Non-pigmented ciliary epithelial cell (primary cell): ENCODE data around the gene RPRD2.
"Not testable (repeated sequence)": the region's sequence is repeated elsewhere in the genome, so short reads cannot be mapped to it uniquely, and the experiment has no call there.

ENCODE experiments used
- DNase-seq: peaks from one replicate; pipeline ENCODE4 v3.0.0-alpha.2; 2010; ENCODE audit warnings: low read depth

The RPRD2 gene

DNA sequence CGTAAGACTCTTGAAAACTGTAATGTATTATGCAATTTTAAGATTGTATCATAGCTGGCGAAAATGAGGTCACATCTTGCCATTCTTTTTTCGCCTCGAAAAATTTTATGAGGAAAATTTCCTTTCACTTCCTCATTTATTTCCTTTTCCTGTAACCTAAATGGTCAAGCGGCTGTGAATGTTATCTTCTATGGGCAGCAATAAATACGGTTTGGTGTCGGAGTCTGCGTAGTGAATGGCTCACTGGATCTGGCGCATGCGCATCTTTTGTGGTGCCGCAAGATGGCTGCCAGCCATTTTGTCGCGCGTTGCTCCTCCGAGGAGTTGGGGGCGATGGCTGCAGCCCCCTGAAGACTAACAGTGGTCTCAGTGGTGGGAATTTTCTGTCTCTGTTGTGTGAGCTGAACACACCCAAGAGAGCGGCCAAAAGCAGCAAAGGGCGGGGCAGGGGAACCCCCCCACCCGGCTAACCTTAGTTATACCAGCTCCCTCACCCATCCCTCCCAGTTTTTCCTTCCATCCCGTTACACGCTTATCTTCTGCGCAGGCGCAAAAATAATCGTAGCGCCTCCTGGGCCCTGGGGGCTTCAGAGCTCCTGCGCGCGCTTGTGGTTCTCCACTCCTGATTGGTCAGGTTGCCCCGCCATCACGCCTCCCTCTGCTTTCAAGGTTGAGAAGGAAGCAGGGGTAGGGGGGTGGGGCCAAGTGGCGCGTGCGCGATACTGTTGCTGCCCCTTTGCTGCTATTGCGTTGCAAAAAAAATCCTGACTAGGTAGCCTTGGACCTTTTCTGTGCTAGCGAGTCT is at the start of gene RPRD2:
TSS of gene RPRD2 (plus strand) at position 722 of the 805 bp plus-strand sequence. CDS start 568 bp downstream, outside the sequence.
- peak; percentile 98 for DNase-seq

DNA sequence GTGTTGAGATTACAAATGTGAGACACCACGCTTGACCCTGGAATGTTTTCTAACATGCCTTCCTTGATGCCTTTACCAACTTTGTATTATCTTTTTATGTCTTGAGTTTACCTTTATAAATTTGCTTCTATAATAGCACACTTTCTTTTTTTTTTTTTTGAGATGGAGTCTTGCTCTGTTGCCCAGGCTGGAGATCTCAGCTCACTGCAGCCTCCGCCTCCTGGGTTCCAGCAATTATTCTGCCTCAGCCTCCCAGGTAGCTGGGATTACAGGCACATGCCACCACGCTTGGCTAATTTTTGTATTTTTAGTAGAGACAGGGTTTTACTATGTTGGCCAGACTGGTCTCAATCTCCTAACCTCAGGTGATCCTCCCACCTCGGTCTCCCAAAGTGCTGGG is 49.3 kb upstream of the RPRD2 start:
- DNase-seq: not testable (repeated sequence)

DNA sequence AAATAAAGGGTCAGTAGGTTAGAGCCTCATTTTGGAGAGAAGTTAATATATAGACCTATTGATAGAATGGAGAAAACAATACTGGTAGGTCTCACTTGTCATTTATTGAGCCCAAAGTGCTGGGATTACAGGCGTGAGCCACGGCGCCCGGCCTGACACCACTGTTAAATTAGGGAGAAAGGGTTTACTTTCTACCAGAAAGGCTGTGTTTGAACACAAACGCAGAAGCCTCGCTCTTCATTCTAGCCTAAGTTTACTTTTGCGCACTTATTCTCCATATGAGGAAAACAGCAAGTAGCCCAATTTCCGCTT is 43.3 kb upstream of the RPRD2 start:
- DNase-seq: no peak

DNA sequence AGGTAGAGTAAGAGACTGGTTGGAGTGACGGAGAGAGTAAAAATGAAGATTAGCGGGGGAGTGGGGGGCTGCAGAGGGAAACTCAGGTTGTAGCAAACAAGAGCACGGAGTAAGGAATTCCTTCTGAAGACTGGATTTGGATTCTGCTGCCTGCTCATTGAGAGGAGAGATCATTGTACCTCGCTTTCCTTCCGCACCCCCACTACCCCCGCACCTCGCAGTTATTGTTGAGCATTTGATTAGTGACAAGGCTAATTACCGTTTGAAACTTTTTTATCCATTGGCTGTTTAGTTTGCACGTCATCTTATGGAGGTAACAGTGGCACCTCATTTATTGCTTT is 42.2 kb upstream of the RPRD2 start:
- no peak for DNase-seq

DNA sequence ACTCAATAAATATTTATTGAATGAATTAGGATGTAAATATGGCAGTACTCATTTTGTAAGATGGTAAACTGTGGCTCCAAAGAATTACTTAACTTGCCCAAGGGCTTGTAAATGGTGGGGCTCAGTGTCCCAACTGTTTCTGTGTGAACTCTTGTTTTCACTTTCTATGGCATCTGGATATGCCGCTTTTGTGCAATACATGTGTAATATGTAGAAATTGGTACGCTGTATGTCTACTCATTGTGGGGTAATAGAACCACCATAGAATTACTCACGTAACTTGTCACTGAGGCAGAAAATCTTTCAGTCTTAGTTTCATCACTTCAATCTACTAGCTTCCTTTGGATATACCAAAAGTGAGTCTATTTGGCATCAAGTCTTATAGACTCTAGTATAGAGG is 41.6 kb upstream of the RPRD2 start:
- no peak for DNase-seq

DNA sequence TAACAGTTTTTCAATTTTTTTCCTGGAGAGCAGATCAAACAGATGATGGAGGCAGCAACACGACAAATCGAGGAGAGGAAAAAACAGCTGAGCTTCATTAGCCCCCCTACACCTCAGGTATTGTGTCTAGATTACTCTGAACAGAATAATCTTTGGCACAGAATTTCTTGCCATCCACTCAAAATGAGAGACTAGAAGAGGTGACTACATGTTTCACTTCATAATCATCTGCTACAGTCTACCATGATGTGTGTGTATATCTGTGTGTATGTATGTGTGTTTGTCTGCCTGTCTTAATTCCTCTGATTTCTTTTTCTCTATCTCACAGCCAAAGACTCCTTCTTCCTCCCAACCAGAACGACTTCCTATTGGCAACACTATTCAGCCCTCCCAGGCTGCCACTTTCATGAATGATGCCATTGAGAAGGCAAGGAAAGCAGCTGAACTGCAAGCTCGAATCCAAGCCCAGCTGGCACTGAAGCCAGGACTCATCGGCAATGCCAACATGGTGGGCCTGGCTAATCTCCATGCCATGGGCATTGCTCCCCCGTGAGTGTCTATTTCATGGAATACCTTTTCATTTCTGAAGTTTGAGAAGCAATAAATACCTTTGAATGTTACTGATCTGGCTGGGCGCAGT is 31.2 kb upstream of the RPRD2 start:
- no peak for DNase-seq

DNA sequence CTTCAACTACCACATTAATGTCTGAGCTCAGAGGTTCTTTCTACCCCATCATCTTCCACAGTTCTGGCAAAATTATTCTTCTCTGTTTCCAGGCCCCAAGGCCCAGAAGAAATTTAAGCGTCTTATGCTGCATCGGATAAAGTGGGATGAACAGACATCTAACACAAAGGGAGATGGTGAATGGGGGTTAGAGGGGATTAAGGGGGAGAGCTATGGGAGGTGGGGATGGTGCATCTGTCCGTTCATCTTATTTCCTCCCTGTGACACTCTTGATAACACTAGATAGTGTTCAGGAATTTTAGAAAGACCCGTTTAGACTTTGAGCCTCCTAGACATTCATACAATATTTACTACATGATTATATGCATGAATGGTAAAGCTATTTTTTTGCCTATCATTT is 17.6 kb upstream of the RPRD2 start:
- no peak for DNase-seq

DNA sequence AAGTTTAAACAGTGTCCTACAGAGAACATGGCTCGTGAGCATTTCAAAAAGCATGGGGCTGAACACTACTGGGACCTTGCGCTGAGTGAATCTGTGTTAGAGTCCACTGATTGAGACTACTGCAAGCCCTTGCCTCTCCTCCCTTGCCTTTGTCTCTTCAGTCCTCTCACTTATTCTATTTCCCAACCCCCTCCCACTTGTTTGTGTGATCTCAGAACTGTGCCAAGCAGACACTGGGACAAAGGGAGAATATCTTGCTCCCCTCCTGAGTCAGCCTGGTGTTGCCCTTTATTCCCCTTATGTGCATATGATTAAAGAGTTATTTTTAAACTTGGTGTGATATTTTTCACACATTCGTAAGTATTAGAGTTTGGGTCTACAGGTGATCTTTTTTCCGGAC is 11.1 kb upstream of the RPRD2 start:
- no peak for DNase-seq

DNA sequence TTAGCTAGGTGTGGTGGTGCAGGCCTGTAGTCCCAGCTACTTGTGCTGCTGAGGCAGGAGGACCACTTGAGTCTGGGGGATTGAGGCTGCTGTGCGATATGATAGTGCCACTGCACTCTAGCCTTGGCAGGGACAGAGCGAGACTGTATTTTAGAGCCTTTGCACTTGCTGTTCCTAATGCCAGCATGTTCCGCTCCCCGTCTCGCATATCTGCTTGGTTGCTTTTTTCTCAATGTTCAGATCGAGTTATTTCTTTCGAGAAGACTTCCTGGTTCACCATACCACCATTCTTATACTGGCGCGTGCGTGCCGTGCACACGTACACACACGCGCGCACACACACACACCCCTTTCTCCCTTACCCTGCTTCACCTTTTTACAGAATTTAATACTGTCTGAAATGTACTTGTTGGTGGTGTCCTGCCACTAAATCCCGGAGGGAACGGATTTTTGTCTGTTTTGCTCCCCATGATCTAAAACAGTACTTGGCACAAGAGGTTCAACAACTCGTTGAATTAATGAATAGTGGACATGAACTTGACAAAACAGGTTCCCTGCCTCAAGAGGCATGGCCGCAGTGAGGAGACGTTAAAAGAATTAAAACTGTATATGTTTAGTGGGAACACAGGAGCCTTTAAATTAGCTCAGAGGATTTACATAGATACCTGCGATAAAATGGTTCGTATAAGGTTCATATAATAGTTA is 1.1 kb upstream of the RPRD2 start:
- no peak for DNase-seq

DNA sequence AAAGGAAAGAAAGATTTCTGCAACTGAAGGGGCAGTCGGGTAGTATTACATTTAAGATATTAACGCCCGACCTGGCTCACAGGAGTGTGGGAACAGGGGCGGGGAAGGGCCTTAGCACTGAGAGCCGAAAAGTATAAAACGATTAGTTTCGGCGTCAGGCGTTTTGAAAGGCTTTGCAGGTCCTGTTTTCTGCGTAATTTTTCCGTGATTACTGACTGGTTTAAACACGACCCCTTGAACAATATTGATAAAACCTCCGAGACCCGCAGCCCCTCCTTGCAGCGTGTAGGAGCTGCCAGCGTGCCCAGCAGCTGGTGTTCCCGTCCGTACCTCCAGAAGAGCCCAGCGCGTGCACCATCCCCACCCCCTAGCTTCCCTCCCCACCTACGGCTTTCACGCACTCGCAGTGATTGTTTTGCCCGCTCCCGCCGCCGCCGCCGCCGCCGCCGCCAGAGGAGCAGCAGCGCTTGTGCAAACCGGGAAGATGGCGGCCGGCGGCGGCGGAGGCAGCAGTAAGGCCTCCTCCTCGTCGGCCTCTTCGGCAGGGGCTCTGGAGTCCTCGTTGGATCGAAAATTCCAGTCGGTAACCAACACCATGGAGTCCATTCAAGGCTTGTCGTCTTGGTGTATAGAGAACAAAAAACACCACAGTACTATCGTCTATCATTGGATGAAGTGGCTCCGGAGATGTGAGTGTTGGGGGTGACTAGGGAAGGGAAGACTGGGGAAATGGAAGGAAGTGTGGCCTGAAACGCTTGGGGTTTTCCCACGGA is 470 bp downstream of the RPRD2 start:
- DNase-seq: no peak

DNA sequence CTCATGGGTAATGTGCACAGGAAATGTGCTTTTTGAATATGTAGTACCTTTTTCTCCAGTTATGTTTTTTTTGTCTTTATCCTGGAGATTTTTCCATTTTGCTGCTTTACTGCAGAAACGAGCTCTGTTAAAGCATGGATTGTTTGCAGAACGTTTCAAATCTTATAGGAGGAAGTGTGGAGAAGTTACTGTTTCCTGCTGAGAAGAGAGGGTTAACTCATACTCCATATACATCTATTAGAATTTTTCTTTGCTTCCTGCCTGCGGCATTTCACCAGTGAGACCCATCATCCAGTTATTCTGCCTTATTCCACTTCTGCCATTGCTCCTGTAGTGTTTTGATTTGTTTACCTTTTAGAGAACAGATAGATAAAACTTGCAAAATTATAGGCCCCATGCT is 2.0 kb downstream of the RPRD2 start:
- no peak for DNase-seq

DNA sequence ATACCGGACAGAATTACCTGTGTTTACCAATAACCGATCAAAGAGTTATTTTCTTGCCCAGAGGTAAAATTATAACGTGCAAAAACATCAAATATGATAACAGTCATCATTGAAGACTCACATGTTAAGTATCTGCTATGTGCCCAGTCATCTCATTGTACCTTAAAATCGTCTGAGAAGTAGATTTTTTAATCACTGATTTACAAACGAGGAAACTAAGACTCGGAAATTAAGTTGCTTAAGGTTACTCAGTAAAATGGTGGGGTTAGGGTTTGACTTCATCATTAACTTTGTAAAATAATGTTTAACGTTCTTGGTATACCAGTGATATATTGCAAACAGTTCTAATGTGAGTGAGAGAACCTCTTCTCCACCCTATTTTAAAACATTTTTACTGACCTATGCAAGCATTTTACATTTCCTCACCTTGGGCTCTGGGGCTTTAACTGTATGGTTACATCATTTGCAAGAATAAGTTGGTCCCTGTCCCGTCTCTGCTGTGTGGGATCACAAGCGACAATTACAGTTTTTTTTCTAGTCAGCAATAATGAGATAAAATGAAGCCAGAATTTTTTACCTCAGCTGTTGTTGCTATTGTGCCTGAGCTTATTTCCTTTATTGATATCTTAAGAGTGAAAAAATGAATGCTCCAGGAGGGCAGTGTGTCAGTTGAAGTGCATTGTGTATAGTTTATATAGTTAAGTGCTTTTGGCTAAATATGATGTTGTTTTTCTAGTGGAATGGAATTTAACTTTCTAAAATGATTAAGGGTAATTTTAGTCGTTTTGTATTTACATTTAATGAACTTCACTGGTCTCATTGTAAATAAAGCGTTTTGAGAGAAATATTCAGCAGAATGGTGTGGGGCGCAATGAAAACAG is 2.7 kb downstream of the RPRD2 start:
- DNase-seq: no peak

DNA sequence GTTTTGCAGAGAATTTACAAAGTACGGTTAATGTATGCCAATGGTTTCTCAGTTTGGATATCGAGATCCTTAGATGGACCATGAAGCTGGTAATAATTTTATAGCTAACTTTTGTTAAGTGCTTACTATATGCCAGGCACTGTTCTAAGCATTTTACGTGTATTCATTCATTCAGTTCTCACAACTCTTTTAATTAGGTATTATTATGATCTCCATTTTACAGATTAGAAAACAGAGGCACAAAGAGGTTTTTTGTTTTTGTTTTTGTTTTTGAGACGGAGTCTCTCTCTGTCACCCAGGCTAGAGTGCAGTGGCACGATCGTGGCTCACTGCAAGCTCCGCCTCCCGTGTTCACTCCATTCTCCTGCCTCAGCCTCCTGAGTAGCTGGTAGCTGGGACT is 7.2 kb downstream of the RPRD2 start:
- no peak for DNase-seq

DNA sequence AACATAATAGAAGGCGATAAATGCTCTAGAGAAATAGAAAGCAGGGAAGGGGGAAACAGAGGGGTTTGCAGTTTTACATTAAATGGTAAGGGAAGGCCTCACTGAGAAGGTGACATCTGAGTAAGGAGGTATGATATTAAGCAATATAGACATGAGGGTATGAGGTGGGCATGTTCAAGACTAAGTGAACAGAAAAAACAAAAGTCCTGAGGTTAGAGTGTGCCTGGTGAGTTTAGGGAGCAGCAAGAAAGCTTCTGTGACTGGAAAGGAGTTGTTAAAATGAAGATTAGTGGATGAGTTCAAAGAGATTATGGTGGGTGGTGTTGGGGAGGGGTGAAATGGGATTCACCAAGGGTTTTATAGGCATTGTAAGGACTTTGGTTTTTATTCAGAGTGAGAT is 8.6 kb downstream of the RPRD2 start:
- no peak for DNase-seq

DNA sequence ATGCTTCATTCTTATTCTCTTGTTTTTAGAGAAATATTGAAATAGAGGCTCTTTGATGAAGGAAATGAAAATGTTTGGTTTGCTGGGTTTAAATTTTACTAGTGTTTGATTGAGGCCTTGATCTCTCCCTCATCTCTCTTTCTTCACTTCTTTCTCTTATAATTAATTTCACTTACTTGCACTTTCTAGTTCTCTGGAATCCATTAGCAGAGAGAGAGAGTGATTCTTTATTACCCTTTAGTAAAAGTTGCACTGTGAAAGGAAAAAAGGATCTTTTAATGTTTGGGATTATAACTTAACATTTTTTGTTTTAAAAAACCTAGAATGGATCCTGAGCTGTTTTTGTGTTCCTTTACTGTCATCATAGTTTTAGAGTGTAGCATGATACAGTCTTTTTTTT is 12.2 kb downstream of the RPRD2 start:
- DNase-seq: no peak

DNA sequence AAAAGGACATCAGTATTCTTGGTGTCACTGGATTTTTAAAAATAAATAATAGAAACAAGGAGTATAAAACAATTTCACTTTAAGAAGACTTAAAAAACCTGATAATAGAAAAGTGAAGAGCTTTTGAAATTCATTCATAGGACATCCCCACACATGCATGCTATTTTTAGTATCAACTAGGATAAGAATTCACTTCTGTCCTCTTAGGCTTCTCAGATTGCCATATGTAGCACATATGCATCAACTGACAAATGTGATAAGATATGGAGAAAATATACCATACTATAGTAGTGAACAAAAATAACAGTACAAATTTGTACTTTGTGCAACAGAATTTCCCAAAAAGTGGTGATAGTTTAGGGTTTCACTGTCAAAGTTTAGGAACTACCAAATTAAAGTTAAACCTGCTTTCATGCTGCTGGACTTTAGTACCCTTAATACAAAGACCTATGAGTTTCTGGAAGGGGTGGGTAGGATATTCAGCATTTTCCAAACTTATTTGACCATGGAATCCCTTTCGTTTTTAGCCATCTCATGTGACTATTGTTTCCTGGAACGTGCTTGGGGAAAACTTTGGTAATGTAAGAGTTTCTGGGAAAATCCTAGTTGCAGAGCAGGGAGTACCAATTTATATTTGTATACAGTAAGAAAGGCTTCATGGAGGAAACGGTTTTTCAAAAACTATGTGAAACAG is 19.8 kb downstream of the RPRD2 start:
- DNase-seq: no peak

DNA sequence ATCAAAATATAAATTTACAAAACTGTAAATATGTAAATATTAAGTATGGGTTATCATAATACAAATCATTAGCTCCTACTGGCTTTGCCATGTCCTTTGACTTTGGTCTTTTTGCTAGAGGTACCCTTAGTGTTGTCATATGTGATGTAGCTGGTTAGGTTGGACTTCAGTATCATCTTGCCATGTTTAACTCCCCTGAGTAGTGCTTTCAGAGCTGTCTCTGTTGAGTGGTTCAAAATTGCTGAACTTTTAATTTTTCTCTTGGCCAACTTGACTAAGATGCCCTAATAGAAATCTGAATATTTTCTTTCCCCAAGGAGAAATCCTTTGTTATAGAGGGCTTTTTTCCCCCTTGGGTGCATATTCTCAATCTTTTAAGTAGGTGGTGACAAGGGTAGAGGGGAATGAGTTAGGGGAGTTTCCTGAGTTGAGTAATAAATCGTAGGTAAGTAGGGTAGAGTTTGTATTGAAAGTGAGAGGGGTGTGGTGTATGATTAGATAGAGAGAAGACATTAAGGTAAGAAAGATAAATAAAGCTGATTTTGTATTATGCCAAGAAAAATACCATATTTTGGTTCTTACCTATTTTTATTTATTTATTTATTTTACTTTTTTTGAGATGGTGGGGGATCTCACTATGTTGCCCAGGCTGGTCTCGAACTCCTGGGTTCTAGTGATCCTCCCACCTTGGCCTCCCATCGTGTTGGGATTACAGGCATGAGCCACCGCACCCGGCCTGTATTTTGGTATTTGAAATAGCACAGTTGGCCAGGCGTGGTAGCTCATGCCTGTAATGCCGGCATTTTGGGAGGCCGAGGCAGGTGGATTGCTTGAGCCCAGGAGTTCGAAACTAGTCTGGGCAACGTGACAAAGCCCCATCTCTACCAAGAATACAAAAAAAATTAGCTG is 21.8 kb downstream of the RPRD2 start:
- no peak for DNase-seq

DNA sequence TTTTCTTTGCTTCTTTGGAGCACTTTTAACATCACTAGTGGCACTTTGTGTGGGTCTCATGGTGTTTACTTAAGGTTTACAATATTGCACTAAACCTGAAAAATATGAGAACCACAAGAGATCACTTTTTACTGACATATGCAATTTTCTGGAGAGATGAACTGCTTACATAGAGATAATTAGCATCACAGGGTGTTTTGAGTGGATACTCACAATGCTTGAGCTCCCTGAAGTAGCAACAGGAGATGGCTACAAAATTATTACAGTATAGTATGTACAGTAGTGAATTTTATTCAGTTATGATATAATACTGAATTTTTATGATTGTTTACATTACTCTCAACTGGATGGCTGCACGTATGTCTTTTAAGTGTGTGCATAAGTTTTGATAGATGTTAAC is 22.6 kb downstream of the RPRD2 start:
- no peak for DNase-seq

DNA sequence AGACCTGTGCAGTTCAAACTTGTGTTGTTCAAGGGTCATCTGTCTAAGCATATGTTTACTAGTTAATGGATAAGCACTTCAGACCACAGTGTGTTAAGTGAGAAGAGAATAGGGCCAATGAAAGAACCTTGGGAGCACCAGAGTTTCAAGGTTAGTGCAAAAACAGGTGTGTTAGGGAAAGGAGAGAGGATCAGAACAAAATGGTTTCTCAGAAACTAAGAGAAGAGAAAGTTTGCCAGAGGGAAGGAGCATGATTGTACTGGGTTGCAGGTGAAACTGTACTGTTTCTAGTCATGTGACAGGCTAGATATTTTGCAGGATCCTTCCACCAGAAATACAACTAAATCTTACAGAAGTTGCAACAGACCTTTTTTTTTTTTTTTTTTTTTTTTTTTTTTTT is 23.3 kb downstream of the RPRD2 start:
- no peak for DNase-seq

DNA sequence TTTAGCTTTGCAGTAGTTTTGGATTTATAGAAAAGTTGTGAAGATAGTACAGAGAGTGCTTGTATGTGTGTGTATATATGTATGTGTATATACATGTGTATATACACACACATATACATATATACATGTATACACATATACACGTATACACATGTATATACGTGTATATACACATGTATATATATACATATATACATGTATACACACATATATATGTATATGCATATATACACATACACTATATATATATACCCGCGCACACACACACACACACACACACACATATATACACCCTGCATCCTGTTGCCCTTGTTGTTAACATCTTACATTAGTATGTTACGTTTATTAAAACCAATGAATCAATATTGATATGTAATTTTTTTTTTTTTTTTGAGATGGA is 24.3 kb downstream of the RPRD2 start:
- DNase-seq: no peak
